HG03064 (cell line): Measurements from ENCODE around the gene CLASRP.
"Not testable (repeated sequence)": the region's sequence is repeated elsewhere in the genome, so short reads cannot be mapped to it uniquely, and the experiment has no call there.

Experiments used
- ATAC-seq: cut with Tn5 transposase; IDR thresholded peaks from one replicate; pipeline ENCODE4 v1.9.1; 2021; ENCODE audit warnings: low read depth; ENCODE audit not compliant: unreplicated experiment

Gene CLASRP

GRCh38 chr19:45100201-45100600 lies 61.4 kb downstream of the CLASRP start:
- no peak for ATAC-seq

GRCh38 chr19:45100846-45101252 lies 62.0 kb downstream of the CLASRP start:
- ATAC-seq: no peak

- no peak for ATAC-seq
Observed at GRCh38 chr19:45101806-45102205, 63.0 kb downstream of the CLASRP start.

- ATAC-seq: no peak
Observed at GRCh38 chr19:45102481-45102880, 63.6 kb downstream of the CLASRP start.

GRCh38 chr19:45103156-45103507 lies 64.3 kb downstream of the CLASRP start:
- no peak for ATAC-seq

- no peak for ATAC-seq
Observed at GRCh38 chr19:45103508-45104319, 64.9 kb downstream of the CLASRP start.

- no peak for ATAC-seq
Observed at GRCh38 chr19:45104658-45105349, 66.0 kb downstream of the CLASRP start.

GRCh38 chr19:45106363-45106762 lies 67.5 kb downstream of the CLASRP start:
- not testable (repeated sequence) for ATAC-seq

- no peak for ATAC-seq
Observed at GRCh38 chr19:45107621-45108150, 68.8 kb downstream of the CLASRP start.

- ATAC-seq: no peak
Observed at GRCh38 chr19:45110851-45111266, 72.0 kb downstream of the CLASRP start.

- no peak for ATAC-seq
Observed at GRCh38 chr19:45112111-45112827, 73.4 kb downstream of the CLASRP start.

- ATAC-seq: no peak
Observed at GRCh38 chr19:45113628-45114027, 74.8 kb downstream of the CLASRP start.

- no peak for ATAC-seq
Observed at GRCh38 chr19:45114116-45114515, 75.3 kb downstream of the CLASRP start.

- ATAC-seq: no peak
Observed at GRCh38 chr19:45115809-45116615, 77.2 kb downstream of the CLASRP start.

GRCh38 chr19:45117167-45117594 lies 78.3 kb downstream of the CLASRP start:
- no peak for ATAC-seq

- ATAC-seq: no peak
Observed at GRCh38 chr19:45117671-45118070, 78.8 kb downstream of the CLASRP start.

GRCh38 chr19:45118106-45118505 lies 79.3 kb downstream of the CLASRP start:
- no peak for ATAC-seq

GRCh38 chr19:45118591-45119355 lies 79.9 kb downstream of the CLASRP start:
- ATAC-seq: not testable (repeated sequence)

- no peak for ATAC-seq
Observed at GRCh38 chr19:45119582-45119981, 80.7 kb downstream of the CLASRP start.
